NCI-H1436 (cell line): ENCODE results near the gene TMEM51.
"Not testable (repeated sequence)": the region's sequence is repeated elsewhere in the genome, so short reads cannot be mapped to it uniquely, and the experiment has no call there.

Source experiments
- DNase-seq: peaks from one replicate; lab custom pipeline; 2025; lab: John Stamatoyannopoulos, UW

Gene TMEM51

DNA sequence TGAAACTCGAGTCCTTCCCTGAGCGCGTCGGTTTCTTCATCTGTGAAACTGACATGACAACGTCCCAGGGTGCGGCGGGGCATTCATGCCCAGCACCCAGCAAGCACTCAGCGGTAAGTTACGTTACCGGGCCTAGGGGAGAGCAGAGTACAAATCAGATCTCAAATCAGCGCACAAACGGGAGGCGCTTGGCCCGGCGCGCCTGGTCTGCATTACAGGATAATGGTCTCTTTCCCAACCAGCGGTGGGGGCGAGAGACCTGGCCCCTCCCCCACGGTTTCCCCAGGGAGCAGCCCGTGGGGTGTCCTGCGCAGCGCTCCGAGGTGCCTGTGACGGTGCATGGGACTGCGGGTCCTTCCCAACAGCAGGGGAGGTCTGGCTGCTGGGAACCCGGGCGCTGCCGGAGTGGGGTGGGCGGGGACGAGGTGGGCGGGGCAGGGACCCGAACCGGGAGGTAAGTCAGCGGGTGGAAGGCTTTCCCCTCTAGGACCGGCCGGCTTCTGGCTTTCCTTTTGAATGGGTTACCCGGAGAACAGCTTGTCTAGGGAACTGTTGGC is 1.0 kb downstream of the TMEM51 start:
- DNase-seq, result no peak

DNA sequence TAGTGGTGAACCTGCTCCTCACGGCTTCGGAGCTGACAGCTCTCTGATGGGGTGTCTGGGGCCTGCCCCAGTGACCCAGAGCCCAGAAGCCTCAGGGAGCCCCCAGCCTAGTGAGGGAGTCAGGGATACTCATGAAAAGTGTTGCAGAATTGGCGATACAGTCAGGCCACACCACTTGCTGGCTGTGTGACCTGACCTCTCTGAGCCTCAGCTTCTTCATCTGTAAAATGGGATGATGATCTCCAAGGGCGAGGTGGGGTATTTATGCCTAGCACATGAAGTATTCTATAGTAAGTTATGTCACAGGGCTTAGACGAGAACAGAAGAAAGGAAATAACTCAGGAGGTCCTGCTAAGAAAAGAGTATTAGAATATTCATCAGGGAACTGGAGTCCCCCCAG is 1.6 kb downstream of the TMEM51 start:
- DNase-seq, result no peak

DNA sequence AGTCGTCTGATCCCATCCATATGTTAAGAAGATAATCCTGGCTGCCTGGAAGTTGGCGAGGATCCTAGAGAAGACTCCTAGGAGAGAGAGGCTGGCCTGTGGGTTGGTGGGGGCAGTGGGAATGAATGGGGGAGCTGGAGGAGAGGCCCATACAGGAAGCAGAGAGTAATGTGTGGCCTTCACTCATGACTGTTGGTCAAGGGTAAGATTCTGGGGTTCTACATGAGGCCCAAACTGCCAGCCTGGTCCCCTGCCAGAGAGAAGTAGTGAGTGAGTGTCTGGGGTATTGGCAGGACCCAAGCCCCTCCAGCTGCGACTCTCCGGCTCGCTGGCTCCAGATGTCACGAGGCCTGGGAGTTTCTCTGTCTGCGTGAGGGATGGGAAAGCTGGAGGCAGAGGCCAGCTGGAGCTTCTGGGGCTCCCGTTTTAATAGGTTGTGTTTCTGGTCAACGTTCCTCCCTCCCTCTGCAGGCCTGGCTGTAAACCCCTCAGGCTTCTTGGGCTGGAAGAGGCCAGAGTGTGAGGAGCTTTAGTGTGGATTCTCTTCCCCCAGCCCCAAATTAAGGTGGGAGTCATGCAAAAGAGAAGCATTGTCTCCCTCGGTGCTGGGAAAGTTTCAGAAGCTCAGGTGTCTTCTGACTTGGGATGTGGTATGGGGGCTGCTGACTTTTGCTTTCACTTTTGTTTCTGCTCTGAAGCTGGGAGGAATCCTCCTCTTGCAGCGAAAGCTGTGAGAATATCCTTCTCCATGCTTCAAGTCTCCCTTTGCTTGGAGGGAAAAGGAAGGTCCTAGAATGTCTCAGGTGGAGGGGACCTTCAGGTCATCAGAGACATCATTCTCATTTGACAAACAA is 2.6 kb downstream of the TMEM51 start:
- no peak for DNase-seq

DNA sequence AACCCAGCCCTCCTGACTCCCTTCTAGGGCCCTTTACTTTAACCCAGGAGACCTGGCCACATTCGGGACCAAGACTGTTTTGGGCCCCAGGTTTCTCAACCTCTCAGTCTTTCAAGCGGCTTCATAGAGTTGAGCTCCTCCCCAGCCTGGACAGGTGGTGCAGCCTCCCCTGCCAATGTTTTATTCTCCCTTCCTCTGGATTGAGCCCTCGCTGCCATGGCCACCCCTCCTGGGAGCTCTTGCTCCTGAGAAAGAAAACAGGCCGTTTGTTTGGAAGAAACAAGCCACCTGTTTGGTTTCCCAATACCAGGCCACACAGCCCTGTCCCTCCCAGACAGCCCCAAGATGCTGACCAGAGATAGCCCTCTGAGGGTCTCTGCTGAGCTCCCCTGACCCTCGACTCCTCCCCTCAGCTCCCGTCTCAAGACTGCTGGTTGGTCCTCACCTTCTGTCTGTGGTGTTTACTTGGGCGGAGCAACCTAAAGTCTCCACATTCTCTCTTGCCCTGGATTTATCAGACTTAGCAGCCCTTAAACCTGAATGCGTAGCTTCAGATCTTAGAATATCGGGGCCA is 3.3 kb downstream of the TMEM51 start:
- DNase-seq, result no peak

DNA sequence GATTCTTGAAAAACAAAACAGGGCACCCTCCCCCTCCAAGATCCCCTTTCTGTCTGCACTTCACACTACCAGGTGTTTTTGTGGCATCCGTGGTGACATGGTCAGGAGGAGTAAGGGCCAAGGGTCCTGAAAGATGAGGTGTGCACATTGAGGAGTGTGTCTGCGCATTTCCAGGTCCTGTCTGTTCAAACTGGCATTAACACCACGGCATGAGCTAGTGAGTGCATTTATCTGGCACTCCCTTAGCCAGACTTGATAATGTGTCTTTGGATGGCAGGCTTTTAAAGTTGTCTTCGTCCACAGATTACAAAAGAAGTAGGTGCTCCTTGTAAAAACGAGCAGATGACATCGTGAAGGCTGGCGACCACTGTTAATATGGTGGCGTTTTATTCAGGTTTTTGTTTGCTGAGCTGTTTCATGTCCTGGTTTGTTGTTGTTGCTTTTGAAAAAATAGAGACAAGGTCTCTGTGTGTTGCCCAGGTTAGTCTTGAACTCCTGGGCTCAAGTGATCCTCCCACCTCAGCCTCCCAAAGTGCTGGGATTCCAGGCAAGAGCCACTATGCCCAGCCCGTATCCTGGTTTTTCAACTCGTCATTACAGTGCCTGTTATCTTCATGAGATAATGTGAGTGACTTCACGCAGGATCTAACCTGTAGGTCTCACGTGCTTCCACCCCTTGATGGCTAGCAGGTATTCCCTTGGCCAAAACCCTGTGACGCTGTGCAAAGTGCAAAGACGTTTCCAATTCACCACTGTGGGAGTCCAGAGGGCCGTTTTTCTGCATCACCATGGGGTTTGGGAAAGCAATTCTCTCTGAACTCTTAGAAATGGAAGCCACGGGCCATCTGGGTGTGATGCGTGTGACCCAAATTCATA is 4.2 kb downstream of the TMEM51 start:
- no peak for DNase-seq

DNA sequence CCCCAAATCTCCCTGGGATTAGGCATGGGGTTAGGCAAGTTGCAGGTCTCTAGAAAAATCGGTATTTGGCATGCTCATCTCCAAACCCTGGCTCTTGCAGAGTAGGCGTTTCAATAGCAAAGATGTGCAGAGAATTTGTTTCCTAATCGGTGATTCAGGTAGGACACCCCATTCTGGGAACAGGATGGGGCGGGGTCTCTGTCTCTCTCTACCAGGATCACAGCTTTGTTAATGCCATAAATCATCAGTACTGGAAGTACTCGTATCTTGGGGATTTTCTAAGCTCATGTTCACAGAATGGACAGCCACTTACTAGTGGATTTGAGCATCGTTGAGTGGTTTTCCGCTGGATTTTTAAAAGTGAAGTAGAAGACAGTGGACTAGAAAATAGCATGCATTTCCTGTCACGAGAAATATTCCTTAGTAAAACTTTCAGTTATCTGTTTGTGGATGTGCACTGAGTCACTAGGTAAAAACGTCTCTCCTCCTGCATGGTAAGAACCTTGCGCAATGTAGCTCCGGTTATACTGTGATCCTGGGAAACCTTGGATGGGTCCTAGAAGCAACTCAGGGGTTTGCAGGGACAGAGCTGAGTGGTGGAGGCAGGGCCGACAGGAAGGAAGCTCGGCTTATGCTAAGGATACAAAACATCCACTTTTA is 5.1 kb downstream of the TMEM51 start:
- DNase-seq, result no peak

DNA sequence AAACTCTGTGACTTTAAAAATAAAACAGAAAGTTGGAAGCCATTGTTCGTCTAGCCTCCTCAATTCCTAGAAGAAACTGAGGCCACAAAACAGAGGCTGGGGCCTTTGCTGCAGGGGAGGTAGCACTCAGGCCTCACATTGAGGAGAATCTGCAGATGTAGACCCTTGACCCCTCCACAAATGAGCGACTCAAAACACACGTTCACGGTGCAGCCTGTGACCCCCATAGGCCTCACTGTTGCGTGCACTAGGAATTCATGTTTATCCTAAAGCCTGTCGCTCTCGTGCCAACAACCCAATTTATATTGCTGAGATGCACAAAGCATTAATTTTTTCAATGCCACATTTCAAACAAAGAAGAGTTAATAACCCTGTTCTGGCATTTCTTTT is 5.6 kb downstream of the TMEM51 start:
- DNase-seq, result no peak

DNA sequence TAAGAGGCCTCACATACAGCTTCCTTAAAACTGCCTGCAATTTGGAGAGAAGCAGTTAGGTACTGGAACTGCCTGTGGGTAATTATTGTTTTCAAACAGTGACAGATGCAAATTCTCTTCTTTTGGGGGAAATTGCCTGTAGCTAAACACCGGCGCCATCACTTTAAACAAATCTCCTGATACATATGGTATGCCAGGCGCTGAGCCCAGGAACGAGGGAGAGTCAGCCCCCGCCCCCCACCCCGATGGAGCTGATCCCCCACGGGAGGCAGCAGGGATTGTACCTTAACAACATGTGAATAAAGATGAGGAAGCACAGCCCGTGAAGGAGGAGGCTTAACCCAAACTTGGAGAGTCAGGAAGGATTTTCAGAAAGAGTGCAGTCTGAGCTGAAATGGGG is 7.1 kb downstream of the TMEM51 start:
- no peak for DNase-seq

DNA sequence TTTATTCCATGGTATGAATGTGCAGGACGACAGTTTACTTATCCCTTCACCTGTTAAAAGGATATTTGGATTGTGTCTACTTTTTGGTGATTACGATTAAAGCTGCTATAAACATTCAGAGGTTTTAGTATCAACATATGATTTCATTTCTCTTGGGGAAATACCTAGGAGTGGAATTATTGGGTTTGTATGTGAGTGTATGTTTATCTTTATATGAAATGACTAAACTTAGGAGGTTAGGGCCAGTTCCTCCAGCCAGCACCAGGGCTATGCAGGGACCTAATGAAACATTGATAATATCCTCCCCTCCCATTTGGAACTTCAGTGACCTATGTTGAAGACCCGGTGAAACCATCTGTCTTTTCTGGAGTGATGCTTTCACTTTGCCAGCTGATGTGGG is 13.8 kb downstream of the TMEM51 start:
- no peak for DNase-seq

DNA sequence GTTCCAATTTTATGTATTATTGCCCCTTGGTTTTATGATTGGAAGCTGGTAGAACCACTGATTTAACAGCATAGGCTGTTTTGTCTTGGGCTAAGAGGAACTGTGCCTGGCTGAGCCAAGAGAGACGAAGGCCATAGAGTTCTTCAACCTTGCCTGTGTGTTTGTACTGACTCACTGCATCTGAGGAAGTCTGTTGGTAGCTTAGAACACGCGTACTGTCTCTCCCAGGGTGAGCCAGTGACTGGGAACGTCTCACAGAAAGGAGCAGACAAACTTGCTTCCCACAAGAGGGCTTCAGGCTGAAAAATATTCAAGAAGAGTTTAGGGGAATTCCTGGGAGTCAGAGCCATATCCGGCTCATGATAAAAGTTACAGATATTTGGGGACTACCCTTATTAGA is 14.9 kb downstream of the TMEM51 start:
- DNase-seq, result no peak

DNA sequence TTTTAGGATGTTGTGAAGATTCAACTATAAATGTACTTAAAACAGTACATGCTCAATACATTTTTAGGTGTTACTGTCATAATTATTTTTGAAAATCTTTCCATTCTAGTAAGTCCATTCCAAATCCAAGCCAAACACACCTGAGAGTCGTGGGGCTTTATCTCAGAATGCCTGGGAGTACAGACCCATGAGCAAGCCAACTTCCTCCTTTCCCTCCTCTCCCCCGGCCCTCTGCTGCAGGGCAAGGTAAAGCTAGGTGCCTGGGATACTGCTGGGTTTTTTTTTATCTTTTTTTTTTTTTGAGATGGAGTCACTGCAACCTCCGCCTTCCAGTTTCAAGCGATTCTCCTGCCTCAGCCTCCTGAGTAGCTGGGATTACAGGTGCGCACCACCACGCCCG is 16.5 kb downstream of the TMEM51 start:
- no peak for DNase-seq

DNA sequence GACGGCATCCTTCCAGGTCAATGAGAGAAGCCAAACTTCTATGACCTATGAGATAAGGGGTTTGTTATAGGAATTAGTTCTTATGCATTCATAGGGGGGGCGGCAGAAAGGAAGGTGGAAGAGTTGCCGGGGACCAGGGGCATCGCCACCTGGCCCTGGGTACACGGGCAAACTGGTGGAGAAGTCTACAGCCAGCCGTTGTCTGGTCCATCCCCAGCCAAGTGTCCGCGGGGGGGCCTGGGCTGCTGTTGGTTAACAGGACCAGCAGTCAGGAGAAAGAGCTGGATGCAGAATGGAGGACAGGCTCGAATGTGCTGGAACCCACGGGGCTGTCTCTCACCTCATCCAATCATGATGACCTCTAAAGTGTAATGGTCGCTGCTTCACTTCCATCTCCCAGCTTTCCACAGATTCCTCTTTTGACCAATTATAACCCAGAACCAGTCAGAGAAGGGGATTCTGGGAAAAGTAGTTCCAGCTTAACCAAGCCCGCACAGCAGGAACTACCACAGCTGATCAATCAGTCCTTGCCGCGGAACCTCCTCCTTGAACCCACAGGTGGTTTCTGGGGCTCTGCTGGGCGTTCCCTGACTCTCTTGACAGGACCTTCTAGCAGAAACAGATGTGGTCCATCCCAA is 17.8 kb downstream of the TMEM51 start:
- DNase-seq, result no peak

DNA sequence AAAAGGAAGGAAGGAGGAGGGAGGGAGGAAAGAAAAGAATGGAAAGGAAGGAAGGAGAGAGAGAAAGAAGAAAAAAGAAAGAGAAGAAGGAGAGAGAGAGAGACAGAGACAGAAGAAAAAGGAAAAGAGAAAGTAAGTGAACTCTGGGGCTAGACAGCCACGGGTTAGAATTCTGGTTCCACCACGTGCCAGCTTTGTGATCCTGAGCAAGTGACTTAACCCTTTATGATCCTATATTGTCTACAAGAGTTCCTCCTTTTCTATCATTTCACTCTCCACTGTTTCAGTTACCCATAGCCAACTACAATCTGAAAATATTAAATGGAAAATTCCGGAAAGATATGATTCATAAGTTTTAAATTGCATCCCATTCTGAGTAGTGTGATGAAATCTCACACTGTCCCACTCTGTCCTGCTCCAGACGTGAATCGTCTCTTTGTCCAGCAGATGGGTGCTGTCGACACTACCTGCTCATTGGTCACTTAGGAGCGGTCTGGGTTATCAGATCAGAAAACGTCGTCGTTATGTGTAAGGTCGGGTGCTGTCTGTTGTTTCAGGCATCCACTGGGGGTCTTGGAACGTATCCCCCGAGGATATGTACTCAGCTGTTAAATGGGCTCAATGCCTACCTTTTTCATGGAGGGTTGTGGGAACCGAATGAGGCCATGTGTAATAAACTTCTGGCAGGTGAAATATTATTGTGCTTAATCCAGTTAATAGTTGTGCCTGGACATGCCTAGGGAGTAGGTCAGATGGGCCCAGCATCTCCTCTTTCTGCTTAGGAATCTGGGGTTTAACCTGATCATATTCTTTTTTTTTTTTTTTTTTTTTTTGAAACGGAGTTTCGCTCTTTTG is 19.1 kb downstream of the TMEM51 start:
- no peak for DNase-seq

DNA sequence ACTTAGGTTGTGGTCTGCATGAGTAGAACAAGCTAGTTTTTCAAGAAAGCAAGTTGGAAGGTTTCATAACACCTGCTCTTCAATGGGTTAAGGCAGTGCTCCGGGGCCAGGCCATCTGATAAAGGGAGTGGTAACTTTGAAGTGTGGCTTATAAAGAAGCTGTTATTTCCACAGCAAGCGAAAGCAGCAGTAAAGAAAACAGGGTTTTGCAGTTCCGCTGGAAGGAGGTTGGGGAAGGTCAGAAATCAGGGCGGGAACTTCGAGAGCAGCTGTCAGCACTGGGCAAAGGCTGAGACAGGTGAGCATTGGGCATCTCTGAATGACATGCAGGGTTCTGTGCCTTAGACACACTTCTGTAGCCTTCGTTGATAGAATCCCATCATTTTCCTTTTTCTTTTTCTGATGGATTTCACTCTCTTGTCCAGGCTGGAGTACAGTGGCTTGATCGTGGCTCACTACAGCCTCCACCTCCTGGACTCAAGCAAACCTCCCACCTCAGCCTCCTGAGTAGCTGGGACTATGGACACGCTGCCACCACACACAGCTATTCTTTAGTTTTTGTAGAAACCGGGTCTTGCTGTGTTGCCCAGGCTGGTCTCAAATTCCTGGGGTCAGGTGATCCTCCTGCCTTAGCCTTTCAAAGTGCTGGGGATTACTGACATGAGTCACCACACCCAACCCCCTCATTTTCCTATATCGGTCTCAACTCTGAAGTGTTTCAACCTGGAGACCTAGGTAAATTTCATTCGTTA is 20.5 kb downstream of the TMEM51 start:
- DNase-seq, result no peak

DNA sequence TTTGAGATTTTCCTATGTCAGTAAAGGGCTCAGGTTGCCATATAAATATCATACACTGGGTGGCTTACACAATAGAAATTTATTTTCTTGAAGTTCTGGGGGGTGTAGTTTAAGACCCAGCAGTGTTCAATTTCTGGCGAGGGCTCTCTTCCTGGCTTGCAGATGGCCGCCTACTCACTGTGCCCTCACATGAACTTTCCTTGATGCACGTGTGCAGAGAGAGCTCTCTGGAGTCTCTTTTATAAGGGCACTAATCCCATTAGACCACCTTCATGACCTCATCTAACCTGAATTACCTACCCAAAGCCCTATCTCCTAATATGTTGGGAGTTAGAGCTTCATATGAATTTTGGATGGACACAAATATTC is 21.1 kb downstream of the TMEM51 start:
- DNase-seq, result no peak

DNA sequence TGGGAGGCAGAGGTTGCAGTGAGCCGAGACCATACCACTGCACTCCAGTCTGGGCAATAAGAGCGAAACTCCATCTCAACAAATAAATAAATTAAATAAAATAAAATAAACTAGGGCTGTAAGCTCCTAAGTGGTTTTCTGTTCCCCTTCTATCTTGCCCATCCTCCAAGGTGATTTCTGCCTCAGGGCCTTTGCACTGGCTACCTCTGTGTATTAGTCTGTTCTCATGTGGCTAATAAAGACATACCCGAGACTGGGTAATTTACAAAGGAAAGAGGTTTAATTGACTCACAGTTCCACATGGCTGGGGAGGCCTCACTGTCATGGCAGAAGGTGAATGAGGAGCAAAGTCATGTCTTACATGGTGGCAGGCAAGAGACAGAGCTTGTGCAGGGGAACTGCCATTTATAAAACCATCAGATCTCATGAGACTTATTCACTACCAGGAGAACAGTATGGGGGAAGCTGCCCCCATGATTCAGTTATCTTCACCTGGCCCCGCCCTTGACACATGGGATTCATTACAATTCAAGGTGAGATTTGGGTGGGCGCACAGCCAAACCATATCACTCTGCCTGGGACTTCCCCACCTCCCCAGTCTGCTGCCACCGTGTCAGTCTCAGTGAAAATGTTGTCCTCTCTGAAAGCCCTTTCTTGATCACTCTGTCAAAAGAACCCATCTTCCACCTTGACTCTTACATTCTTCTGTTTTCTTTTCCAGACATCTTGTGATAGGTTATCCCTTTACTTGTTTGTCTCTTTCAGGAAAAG is 22.0 kb downstream of the TMEM51 start:
- not testable (repeated sequence) for DNase-seq

DNA sequence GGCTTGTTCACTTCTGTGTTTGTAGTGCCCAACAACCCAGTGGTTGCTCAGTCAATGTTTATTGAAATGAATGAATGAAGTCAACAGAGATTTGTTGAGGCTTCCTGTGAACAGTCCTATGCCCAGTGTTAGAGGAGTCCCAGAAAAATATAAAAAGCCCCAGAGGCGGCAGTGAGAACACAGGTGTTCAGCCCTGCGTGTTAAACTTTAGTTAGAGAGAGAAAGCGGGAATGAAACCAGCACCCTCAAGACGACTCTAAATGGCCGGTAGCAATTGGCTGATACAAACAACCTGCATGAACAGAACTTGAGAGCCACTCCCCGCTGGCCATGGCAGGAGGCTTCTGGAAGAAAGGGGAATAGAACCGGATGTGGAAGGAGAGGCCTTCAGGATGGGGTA is 22.6 kb downstream of the TMEM51 start:
- no peak for DNase-seq

DNA sequence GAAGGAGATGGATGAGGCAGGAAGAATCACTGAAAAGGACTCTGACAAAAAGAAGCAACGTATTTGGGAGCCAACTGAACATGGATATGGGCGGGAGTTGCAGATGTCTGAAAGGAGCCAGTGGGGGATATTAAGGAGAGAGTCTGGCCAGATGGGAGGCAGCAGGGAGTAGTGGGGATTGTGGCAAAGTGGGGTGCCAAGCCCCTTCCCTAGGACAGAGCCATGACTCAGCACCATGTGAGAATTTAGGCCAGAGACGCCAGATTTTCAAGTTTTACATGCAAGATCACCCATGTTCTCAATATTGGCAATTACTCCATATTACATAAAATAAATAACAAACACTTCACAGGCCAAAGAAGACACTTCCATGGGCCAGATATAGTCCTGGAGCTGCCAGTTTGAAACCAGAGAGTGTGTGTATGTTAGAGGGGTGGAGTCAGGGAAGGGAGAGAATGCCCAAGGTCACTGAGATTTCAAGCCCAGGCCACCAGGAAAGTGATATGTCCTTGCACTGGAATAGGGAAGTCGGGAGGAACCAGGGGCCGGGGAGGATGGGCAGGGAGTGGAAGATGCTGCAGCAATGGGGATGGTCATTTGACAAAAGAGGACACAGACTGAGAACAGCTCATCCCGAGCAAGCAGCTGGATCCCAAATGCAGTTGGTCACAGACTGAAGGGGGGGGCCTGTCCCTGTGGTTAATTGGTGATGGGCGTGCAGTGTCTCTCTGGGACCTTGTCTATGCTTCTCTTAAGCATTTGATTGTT is 23.5 kb downstream of the TMEM51 start:
- no peak for DNase-seq
